ENCODE results near the gene DNASE1L3.

DNASE1L3 gene

DNA sequence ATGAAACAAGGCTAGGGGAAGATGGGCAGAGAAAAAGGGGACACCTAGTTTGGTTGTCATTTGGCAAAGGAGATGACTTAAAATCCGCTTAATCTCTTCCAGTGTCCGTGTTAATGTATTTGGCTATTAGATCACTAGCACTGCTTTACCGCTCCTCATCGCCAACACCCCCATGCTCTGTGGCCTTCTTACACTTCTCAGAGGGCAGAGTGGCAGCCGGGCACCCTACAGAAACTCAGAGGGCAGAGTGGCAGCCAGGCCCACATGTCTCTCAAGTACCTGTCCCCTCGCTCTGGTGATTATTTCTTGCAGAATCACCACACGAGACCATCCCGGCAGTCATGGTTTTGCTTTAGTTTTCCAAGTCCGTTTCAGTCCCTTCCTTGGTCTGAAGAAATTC is 39.6 kb downstream of the DNASE1L3 start:
- TF ChIP-seq GATA3 (IDR thresholded peaks at IDR 0.05; ENCODE audit: low read depth, low read length) (no peak), GATA2 (IDR thresholded peaks at IDR 0.05; ENCODE audit: low read depth, low read length) (no peak)

DNA sequence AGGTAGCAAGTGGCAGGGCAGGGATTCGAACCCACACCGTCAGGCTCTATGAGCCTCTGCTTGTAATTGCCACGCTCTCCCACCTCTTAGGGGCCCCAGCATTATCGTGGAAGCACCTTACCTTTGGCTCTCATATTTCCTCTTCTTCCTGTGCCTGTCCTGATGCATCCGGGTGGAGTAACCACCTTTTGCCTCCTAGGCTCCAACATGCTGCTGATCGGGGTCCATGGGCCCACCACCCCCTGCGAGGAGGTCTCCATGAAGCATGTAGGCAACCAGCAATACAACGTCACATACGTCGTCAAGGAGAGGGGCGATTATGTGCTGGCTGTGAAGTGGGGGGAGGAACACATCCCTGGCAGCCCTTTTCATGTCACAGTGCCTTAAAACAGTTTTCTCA is 40.4 kb downstream of the DNASE1L3 start:
- TF ChIP-seq GATA3 (IDR thresholded peaks at IDR 0.05; ENCODE audit: low read depth, low read length) (no peak), GATA2 (IDR thresholded peaks at IDR 0.05; ENCODE audit: low read depth, low read length) (no peak)

DNA sequence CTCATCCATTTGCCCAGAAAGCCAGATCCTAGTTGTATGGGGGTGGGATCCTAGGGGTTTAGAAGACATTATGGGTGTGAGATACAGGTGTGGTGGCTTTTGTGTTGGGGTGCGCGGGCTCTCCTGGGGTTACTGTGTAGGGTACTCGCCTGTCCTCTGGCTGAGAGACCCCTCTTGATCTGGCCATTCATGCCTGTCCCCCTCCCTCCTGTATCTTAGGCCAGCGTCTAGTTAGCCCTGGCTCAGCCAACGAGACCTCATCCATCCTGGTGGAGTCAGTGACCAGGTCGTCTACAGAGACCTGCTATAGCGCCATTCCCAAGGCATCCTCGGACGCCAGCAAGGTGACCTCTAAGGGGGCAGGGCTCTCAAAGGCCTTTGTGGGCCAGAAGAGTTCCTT is 41.4 kb downstream of the DNASE1L3 start:
- TF ChIP-seq GATA2 (IDR thresholded peaks at IDR 0.05; ENCODE audit: low read depth, low read length), result no peak
- no peak for TF ChIP-seq GATA3 (IDR thresholded peaks at IDR 0.05; ENCODE audit: low read depth, low read length)

GRCh38 chr3:58168498-58168897 is 42.3 kb downstream of the DNASE1L3 start:
- TF ChIP-seq GATA3 (IDR thresholded peaks at IDR 0.05; ENCODE audit: low read depth, low read length) (no peak), GATA2 (IDR thresholded peaks at IDR 0.05; ENCODE audit: low read depth, low read length) (no peak)

DNA sequence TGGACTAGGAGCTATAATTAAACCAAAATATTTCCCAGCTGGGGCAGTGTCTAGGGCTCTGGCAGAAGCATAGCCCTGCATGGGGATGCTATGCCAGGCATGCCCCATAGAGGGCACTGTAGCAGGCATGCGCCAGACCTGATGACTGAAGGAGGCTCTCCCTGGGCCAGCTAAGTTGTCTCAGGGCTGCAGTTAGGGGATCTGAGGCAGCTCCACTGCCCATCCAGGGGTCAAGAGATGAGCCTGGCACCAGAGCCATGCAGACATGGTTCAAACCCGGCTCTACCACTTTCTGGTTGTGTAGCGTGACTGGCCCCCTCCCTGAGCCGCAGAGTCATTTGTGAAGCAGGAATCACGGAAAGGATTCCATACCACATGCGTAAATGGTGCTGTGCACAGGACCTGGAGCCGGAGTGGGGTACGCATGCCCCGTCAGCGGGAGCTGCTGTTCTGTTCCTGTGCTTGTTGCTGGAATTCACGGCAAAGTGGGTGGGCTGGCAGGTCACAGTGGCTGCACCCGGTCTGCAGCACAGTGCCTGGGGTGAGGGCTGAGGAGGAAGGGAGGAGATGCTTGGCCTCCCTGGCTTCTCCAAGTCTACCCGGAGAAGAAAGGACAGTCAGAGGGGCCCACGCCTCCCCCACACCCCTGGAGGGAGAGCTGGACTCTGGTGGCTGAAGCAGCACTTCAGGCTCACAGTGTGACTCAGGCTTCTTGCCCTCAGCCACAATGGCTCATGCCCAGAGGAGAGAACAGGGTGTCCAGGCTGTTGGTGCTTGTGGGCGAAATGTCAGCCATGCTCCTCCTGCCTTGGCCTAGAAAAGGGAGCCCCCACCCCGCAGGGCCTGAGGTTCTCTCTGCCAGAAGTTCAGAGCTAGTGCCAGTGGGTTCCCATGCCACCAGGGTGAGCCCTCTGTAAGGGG is 43.1 kb downstream of the DNASE1L3 start:
- TF ChIP-seq GATA2 (IDR thresholded peaks at IDR 0.05; ENCODE audit: low read depth, low read length) (no peak), GATA3 (IDR thresholded peaks at IDR 0.05; ENCODE audit: low read depth, low read length) (no peak)

DNA sequence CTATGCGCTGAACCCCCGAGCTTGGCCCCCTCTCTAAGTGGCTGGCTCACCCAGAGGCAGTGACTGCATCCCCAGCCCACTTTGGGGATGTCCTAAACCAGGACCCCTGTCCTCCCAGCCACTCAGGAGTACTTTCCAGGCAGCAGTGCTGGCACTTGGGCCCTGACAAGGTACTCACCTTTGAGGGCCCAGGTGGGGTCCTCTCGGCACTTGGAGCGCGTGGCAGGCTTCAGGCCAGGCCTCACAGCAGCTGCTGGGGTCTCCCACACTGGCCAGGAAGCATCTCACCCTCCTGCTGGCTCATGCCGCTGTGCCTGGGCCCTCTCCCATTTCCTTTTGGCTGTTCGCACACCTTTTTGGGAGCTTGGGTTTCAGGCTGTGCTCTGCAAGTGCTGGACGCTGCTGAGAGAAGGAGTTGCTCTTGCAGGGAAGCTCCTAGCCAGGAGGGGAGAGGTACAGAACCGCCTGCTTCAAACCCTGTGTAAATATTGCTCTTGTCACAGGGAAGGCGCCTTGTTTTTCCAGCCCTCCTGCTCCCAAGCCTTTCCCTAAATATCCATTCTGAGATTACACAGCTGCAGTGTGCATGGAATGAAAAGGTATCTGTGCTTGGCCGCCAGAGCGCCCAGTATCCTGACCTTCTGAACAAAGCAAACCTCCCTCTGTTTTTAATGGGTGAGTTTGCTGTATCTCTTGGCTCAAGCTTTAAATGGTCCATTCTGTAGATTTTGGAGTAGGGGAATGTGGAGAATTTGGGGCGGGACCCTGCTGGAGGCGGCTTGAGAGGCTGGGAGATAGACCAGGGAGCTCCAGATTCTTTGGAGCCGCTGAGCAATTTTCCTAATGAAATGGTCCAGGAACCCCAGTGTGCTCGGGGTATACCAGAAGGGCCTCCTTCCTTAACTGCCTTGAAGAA is 45.6 kb downstream of the DNASE1L3 start:
- TF ChIP-seq GATA2 (IDR thresholded peaks at IDR 0.05; ENCODE audit: low read depth, low read length), result no peak
- no peak for TF ChIP-seq GATA3 (IDR thresholded peaks at IDR 0.05; ENCODE audit: low read depth, low read length)

DNA sequence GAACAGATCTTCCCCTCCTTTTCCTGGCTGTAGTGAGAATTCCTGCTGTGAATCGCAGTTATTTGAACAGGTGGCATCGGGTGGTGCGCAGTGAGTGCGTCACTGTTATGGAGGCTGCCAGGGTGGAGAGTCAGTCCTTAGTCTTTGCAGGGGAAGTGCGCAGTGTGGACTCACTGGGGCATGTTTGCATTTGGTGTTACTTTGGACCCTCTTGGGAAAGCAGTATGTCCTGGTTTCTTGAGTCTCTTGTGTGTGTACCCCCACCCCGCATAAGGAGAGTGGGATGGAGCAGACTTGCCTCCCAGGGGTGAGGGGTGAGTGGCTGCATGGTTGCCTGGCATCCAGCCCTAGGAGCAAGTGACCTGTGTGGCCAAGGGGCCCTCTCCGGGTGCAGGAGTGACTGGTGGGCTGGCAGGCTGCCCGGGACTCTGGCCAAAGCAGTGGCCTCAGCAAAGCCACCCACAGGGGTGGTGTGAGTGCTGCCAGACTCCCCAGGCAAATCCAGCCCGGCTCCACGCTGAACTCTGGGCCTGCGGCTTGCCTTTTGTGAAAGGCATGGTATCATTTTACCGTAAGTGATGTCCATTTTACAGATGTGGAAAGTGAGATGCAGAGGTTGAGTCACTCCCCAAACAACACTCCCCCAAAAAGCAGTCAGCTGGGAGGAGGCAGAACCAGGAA is 46.4 kb downstream of the DNASE1L3 start:
- TF ChIP-seq GATA3 (IDR thresholded peaks at IDR 0.05; ENCODE audit: low read depth, low read length) (no peak), GATA2 (IDR thresholded peaks at IDR 0.05; ENCODE audit: low read depth, low read length) (no peak)

DNA sequence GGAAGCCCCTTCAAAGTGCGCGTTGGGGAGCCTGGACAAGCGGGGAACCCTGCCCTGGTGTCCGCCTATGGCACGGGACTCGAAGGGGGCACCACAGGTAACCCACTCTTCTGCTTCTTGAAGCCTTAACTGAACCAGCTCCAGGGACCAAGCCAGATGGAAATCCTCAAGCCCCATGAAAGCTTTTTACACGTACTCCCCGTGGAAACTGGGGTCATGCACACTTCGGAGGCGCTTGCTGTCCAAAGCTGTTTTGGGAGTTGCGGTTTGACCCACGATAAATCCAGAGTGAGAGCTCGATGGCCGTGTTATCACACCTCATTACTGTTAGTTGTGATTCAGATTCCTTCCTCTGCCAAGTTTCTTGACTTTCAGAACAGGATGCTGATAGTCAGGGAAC is 47.5 kb downstream of the DNASE1L3 start:
- TF ChIP-seq GATA2 (IDR thresholded peaks at IDR 0.05; ENCODE audit: low read depth, low read length), result no peak
- no peak for TF ChIP-seq GATA3 (IDR thresholded peaks at IDR 0.05; ENCODE audit: low read depth, low read length)

DNA sequence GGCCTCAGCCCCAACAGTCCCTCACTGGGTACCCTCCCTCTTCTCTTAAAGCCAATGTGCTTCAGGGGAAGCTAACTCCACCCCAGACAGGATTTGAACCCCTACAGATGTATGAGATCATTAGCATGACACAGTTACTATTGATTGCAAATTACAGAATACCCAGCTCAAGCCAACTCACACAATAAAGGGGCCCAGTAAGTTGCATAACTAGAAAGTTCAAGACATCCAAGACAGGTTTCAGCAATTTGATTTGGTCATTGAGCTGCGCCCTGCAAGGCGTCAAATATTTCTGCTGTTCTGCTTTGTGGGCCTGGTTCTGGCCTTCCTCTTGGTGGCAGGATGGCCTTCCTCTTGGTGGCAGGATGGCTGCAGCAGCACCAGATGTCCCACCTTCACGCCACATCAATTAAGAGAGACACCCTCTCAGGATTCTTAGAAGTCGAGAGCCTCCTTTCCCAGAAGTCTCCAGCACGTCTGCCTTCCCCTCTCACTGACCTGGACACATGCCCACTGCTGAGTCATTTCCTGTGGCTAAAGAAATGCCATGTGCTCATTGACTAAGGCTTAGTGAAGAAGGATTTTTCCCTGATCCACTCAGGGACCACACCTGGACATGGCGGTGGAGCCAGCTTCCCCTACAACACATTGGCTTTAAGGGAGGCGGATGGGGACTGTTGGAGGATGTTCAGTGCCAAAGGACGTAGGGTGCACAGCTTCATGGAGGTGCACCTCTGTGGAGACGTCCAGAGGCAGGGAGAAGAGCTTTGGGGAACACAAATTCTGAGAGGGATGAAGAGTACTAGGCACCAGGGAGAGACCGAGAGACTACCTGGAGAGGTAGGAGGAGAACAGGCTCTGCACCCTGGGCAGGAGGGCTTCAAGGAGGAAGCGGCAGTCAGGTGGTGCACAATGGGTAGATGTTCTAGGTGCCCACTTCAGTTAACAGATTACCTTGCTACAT is 49.1 kb downstream of the DNASE1L3 start:
- TF ChIP-seq GATA3 (IDR thresholded peaks at IDR 0.05; ENCODE audit: low read depth, low read length), result no peak
- no peak for TF ChIP-seq GATA2 (IDR thresholded peaks at IDR 0.05; ENCODE audit: low read depth, low read length)

DNA sequence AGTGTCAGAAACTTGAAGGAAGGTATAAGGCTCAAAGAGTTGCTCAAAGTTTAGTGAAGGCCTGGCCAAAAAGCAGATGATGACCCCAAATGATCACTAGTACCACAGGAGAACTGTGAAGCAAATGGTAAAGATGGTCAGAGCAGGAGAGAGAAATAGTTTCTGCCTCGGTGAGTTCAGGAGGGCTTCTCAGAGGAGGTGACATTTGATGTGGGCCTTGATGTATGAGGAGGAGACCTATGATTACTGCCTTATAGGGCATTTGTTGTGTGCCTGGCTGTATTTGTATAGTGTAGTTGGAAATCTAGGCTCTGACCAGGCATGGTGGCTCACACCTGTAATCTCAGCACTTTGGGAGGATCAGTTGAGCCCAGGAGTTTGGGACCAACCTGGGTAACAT is 50.4 kb downstream of the DNASE1L3 start:
- no peak for TF ChIP-seq GATA2 (IDR thresholded peaks at IDR 0.05; ENCODE audit: low read depth, low read length)
- no peak for TF ChIP-seq GATA3 (IDR thresholded peaks at IDR 0.05; ENCODE audit: low read depth, low read length)

GRCh38 chr3:58158442-58159153 is 52.2 kb downstream of the DNASE1L3 start:
- no peak for TF ChIP-seq GATA3 (IDR thresholded peaks at IDR 0.05; ENCODE audit: low read depth, low read length)
- TF ChIP-seq GATA2 (IDR thresholded peaks at IDR 0.05; ENCODE audit: low read depth, low read length), result no peak

DNA sequence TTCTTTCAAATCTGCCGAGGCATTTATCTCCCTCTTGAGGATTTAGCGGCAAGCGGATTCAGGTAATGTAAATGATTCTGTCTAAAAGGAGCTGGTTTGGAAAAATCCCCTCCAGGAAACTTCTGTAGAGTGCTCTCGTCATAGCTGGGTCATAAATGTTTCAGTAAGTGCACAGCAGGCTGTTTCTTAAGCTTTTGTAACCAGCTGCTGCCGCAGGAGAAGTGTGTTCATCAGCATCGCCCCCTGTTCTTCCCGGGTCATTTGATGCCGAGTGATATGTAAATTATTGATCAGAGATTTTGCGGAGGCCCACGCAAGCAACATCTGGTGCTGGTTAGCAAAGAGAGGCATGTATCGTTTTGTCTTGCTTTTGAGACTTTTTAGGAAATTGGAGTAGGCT is 53.1 kb downstream of the DNASE1L3 start:
- TF ChIP-seq GATA2 (IDR thresholded peaks at IDR 0.05; ENCODE audit: low read depth, low read length) (no peak), GATA3 (IDR thresholded peaks at IDR 0.05; ENCODE audit: low read depth, low read length) (no peak)

All from SH-SY5Y (cell line).